Measurements from ENCODE around the gene ZNF274. TPM values are rescaled to one million over a fixed set of nuclear protein-coding genes. Genes with fewer than 3 reads are reported as not detected.

The ZNF274 gene
- total RNA-seq, 2 donors from 2014 or later, result 23.2 to 24.9 TPM

DNA sequence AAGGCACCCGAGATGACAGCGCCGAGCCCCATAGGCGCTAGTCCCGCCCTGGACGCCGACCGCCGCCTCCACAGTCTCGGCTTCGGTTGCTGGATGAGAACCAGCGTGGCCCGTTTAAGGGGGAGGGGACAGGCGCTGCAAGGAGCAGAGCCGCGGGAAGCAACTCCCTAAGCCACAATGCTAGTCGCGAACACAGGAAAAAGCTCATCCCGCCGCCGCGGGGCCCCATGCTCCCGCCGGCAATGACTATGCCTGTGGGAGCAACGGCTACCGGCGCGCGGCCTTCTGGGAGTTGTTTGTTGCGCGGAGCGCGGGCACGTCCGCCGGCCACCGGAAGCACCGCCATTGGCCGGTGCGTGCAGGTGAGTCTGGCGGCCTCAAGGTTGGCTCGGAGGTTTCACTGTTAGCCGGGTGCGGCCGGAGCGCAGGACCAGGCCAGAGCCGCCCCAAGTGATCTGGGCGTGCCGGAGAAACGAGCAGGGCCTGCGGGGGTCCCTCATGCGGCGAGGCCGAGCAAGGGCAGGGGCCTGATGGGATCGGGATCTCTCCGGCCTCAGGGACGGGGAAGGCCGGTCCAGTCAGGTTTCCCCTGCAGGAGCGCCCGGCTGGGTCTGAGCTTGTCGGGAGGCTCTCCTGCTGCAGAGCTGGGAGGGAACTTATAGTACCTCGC is 45.9 kb downstream of the ZNF274 start, which contains the start of gene ZNF544:
ZNF544 (plus strand) TSS at position 330 of the 670 bp plus-strand sequence. CDS start 15,110 bp downstream, outside the sequence.
- H3K4me3 Mint-ChIP-seq, result peak within 1 kb of the TSS; percentile 90
- 0 to 1% methylated on average over 32 to 62 of the region's 62 CpGs for WGBS, 2 experiments (ENCODE audit: insufficient coverage in 1 of 2, insufficient read length in 1 of 2)
- Histone ChIP-seq H3K36me3 (ENCODE audit: control insufficient read depth, insufficient read depth, low read length) (peaks cover 41% of the 10 kb centered on the region), H3K27me3 (ENCODE audit: control insufficient read depth, insufficient read depth, low read length, poor library complexity, severe bottlenecking) (no peaks in the 10 kb centered on the region), H3K9ac (ENCODE audit: extremely low read depth, low read length, poor library complexity, severe bottlenecking) (peak within 1 kb of the TSS; percentile 72), H3K9me3 (ENCODE audit: control insufficient read depth, low read length) (peaks cover 43% of the 10 kb centered on the region), H3K4me1 (ENCODE audit: control insufficient read depth, insufficient read depth, low read length) (no peaks in the 10 kb centered on the region), H3K27ac (ENCODE audit: low read depth, low read length) (peak within 1 kb of the TSS; percentile 76), H3K4me3 (ENCODE audit: low read length) (peak within 1 kb of the TSS; percentile 81)
- DNase-seq, result peak; percentile 95
- TF ChIP-seq, protein P1, sequence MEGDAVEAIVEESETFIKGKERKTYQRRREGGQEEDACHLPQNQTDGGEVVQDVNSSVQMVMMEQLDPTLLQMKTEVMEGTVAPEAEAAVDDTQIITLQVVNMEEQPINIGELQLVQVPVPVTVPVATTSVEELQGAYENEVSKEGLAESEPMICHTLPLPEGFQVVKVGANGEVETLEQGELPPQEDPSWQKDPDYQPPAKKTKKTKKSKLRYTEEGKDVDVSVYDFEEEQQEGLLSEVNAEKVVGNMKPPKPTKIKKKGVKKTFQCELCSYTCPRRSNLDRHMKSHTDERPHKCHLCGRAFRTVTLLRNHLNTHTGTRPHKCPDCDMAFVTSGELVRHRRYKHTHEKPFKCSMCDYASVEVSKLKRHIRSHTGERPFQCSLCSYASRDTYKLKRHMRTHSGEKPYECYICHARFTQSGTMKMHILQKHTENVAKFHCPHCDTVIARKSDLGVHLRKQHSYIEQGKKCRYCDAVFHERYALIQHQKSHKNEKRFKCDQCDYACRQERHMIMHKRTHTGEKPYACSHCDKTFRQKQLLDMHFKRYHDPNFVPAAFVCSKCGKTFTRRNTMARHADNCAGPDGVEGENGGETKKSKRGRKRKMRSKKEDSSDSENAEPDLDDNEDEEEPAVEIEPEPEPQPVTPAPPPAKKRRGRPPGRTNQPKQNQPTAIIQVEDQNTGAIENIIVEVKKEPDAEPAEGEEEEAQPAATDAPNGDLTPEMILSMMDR (conservative IDR thresholded peaks at IDR 0.05), result no peak
- H3K36me3 Mint-ChIP-seq (ENCODE audit: low read depth), result peaks cover 43% of the 10 kb centered on the region
- peaks cover 6% of the 10 kb centered on the region for H3K27me3 Mint-ChIP-seq (ENCODE audit: insufficient read depth)
- H3K4me1 Mint-ChIP-seq, result peaks cover 21% of the 10 kb centered on the region
- H3K27ac Mint-ChIP-seq, result peak within 1 kb of the TSS; percentile 98
- H3K9me3 Mint-ChIP-seq, result peaks cover 16% of the 10 kb centered on the region

DNA sequence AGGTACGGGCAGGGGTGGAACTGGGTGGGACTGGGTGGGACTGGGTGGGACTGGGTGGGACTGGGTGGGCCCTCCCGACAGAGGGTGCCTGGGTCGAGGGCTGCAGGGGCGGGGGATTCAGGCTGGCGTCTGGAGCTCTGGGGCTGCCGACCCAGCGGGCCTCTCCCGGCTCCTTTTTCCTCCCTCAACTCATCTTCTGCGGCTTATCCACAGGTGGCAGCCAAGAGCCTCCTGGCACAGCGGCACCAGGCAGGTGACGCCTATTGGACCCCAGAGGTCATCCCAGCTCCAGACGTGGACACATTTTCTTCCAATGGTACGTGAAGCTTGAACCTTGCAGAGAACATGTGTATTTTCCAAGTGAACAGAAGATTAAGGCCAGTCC is 46.4 kb downstream of the ZNF274 start:
- Histone ChIP-seq H3K9ac (ENCODE audit: extremely low read depth, low read length, poor library complexity, severe bottlenecking) (peak overlapping the region; percentile 72), H3K36me3 (ENCODE audit: control insufficient read depth, insufficient read depth, low read length) (peaks cover 46% of the 10 kb centered on the region), H3K27ac (ENCODE audit: low read depth, low read length) (peak overlapping the region; percentile 57), H3K4me3 (ENCODE audit: low read length) (peak overlapping the region; percentile 81), H3K4me1 (ENCODE audit: control insufficient read depth, insufficient read depth, low read length) (no peaks in the 10 kb centered on the region), H3K27me3 (ENCODE audit: control insufficient read depth, insufficient read depth, low read length, poor library complexity, severe bottlenecking) (no peaks in the 10 kb centered on the region), H3K9me3 (ENCODE audit: control insufficient read depth, low read length) (peaks cover 43% of the 10 kb centered on the region)
- Mint-ChIP-seq H3K4me3 (peak overlapping the region; percentile 90), H3K27ac (peak overlapping the region; percentile 98), H3K36me3 (ENCODE audit: low read depth) (peaks cover 48% of the 10 kb centered on the region), H3K27me3 (ENCODE audit: insufficient read depth) (peaks cover 3% of the 10 kb centered on the region), H3K9me3 (peaks cover 13% of the 10 kb centered on the region), H3K4me1 (peaks cover 21% of the 10 kb centered on the region)
- TF ChIP-seq, protein P1 (conservative IDR thresholded peaks at IDR 0.05), result peak; percentile 70
- DNase-seq, result peak; percentile 81
- 7 to 9% methylated on average over 11 to 13 of the region's 13 CpGs for WGBS, 2 experiments (ENCODE audit: insufficient coverage in 1 of 2, insufficient read length in 1 of 2)

DNA sequence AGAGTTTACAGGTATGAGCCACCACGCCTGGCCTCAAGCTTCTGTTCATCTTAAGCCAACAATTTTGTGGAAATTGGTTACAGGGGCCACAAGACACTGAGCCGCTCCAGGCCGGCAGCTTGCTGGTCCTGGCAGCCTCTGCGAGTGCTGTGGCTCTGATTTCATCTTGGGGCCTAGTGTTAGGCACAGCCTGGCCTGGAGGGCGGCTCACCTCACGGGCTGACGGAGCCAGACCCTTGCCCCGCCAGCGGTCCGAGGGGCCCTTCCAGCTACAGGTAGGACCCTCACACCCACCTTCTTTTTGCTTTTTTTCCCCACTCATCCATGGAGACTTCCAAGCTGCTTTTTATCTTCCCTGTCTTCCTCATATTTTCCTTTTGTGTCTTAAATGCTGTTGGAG is 54.5 kb downstream of the ZNF274 start:
- no peak overlapping the region for H3K9ac ChIP-seq (ENCODE audit: extremely low read depth, low read length, poor library complexity, severe bottlenecking)
- DNase-seq, result no peak
- H3K4me3 Mint-ChIP-seq, result no peak overlapping the region
- no peak overlapping the region for H3K27ac ChIP-seq (ENCODE audit: low read depth, low read length)
- H3K27me3 ChIP-seq (ENCODE audit: control insufficient read depth, insufficient read depth, low read length, poor library complexity, severe bottlenecking), result no peaks in the 10 kb centered on the region
- H3K36me3 Mint-ChIP-seq (ENCODE audit: low read depth), result peaks cover 92% of the 10 kb centered on the region
- H3K4me1 ChIP-seq (ENCODE audit: control insufficient read depth, insufficient read depth, low read length), result no peaks in the 10 kb centered on the region
- no peaks in the 10 kb centered on the region for H3K4me1 Mint-ChIP-seq
- WGBS, 2 experiments (ENCODE audit: insufficient coverage in 1 of 2, insufficient read length in 1 of 2), result 89 to 92% methylated on average over 9 to 10 of the region's 10 CpGs
- no peak overlapping the region for H3K27ac Mint-ChIP-seq
- TF ChIP-seq, protein P1 (conservative IDR thresholded peaks at IDR 0.05), result no peak
- peaks cover 94% of the 10 kb centered on the region for H3K36me3 ChIP-seq (ENCODE audit: control insufficient read depth, insufficient read depth, low read length)
- peaks cover 66% of the 10 kb centered on the region for H3K9me3 ChIP-seq (ENCODE audit: control insufficient read depth, low read length)
- peaks cover 8% of the 10 kb centered on the region for H3K9me3 Mint-ChIP-seq
- H3K4me3 ChIP-seq (ENCODE audit: low read length), result no peak overlapping the region
- no peaks in the 10 kb centered on the region for H3K27me3 Mint-ChIP-seq (ENCODE audit: insufficient read depth)
